Measurements from ENCODE around the gene NOX5.

GRCh38 chr15:69014454-69014853 lies at the start of gene NOX5:
- TF ChIP-seq CTCF (IDR thresholded peaks at IDR 0.05): no peak
- TF ChIP-seq POLR2A (IDR thresholded peaks at IDR 0.05): no peak
- no peak for TF ChIP-seq POLR2AphosphoS5 (IDR thresholded peaks at IDR 0.05; ENCODE audit: insufficient read depth in 1 of 2, low read depth in 1 of 2)

Data from vagina (tissue), 2 donors.